ENCODE results near the gene DAPK1. TPM values are rescaled to one million over a fixed set of nuclear protein-coding genes. Genes with fewer than 3 reads are reported as not detected.

The DAPK1 gene
- total RNA-seq, 1 experiment from 2014 or later, result 133 TPM

- H3K36me3 Mint-ChIP-seq (ENCODE audit: insufficient read depth, unreplicated experiment), result peaks cover 58% of the 10 kb centered on the region
- TF ChIP-seq CTCF (IDR thresholded peaks at IDR 0.05; ENCODE audit: unreplicated experiment), result no peak
- CTCF ChIA-PET, result interaction anchor here (0.6 kb wide), 1 partner anchor 21 kb away, joined by 3 read pairs; no protein-coding TSS in a partner anchor
Observed at GRCh38 chr9:87501806-87502205, 4.1 kb downstream of the DAPK1 start.

GRCh38 chr9:87502391-87503221 is 4.9 kb downstream of the DAPK1 start:
- Mint-ChIP-seq H3K9me3 (ENCODE audit: low read depth, unreplicated experiment) (no peaks in the 10 kb centered on the region), H3K36me3 (ENCODE audit: insufficient read depth, unreplicated experiment) (peaks cover 57% of the 10 kb centered on the region), H3K4me1 (ENCODE audit: low read depth, unreplicated experiment) (peaks cover 48% of the 10 kb centered on the region), H3K4me3 (ENCODE audit: low read depth, unreplicated experiment) (peak overlapping the region; percentile 49), H3K27me3 (ENCODE audit: unreplicated experiment) (no peaks in the 10 kb centered on the region), H3K27ac (ENCODE audit: unreplicated experiment) (peak overlapping the region; percentile 77)
- no TSS peak for BruUV-seq (replicated peaks)
- TF ChIP-seq CTCF (IDR thresholded peaks at IDR 0.05; ENCODE audit: unreplicated experiment), result no peak
- DNase-seq, result peak; percentile 39
- intact Hi-C loops (cut with micrococcal nuclease; ENCODE audit: unreplicated experiment), result loop anchor here (2.0 to 10.0 kb wide), 4 partner anchors 72 to 166 kb away; no protein-coding TSS in a partner anchor
- CTCF ChIA-PET, result no interaction called here

More at GRCh38 chr9:87501806-87502205, 4.1 kb downstream of the DAPK1 start:
- no peaks in the 10 kb centered on the region for H3K27me3 Mint-ChIP-seq (ENCODE audit: unreplicated experiment)
- intact Hi-C loops (cut with micrococcal nuclease; ENCODE audit: unreplicated experiment), result loop anchor here (2.0 to 10.0 kb wide), 4 partner anchors 73 to 165 kb away; no protein-coding TSS in a partner anchor
- DNase-seq, result no peak
- H3K9me3 Mint-ChIP-seq (ENCODE audit: low read depth, unreplicated experiment), result no peaks in the 10 kb centered on the region
- H3K4me3 Mint-ChIP-seq (ENCODE audit: low read depth, unreplicated experiment), result peak overlapping the region; percentile 49
- no peak overlapping the region for H3K27ac Mint-ChIP-seq (ENCODE audit: unreplicated experiment)
- peaks cover 47% of the 10 kb centered on the region for H3K4me1 Mint-ChIP-seq (ENCODE audit: low read depth, unreplicated experiment)
- no TSS peak for BruUV-seq (replicated peaks)

- CTCF ChIA-PET, result no interaction called here
- no peak for TF ChIP-seq CTCF (IDR thresholded peaks at IDR 0.05; ENCODE audit: unreplicated experiment)
- peaks cover 48% of the 10 kb centered on the region for H3K4me1 Mint-ChIP-seq (ENCODE audit: low read depth, unreplicated experiment)
- no peaks in the 10 kb centered on the region for H3K9me3 Mint-ChIP-seq (ENCODE audit: low read depth, unreplicated experiment)
- peaks cover 57% of the 10 kb centered on the region for H3K36me3 Mint-ChIP-seq (ENCODE audit: insufficient read depth, unreplicated experiment)
- H3K27me3 Mint-ChIP-seq (ENCODE audit: unreplicated experiment), result no peaks in the 10 kb centered on the region
- no peak overlapping the region for H3K4me3 Mint-ChIP-seq (ENCODE audit: low read depth, unreplicated experiment)
- intact Hi-C loops (cut with micrococcal nuclease; ENCODE audit: unreplicated experiment), result loop anchor here (2.0 to 10.0 kb wide), 4 partner anchors 71 to 167 kb away; no protein-coding TSS in a partner anchor
- no peak for DNase-seq
- no peak overlapping the region for H3K27ac Mint-ChIP-seq (ENCODE audit: unreplicated experiment)
- no TSS peak for BruUV-seq (replicated peaks)
Observed at GRCh38 chr9:87503430-87503829, 5.8 kb downstream of the DAPK1 start.

GRCh38 chr9:87503927-87504326 is 6.3 kb downstream of the DAPK1 start:
- Mint-ChIP-seq H3K4me1 (ENCODE audit: low read depth, unreplicated experiment) (peaks cover 48% of the 10 kb centered on the region), H3K9me3 (ENCODE audit: low read depth, unreplicated experiment) (no peaks in the 10 kb centered on the region), H3K36me3 (ENCODE audit: insufficient read depth, unreplicated experiment) (peaks cover 57% of the 10 kb centered on the region), H3K4me3 (ENCODE audit: low read depth, unreplicated experiment) (no peak overlapping the region), H3K27me3 (ENCODE audit: unreplicated experiment) (no peaks in the 10 kb centered on the region), H3K27ac (ENCODE audit: unreplicated experiment) (peak overlapping the region; percentile 7)
- no TSS peak for BruUV-seq (replicated peaks)
- TF ChIP-seq CTCF (IDR thresholded peaks at IDR 0.05; ENCODE audit: unreplicated experiment), result no peak
- no peak for DNase-seq
- CTCF ChIA-PET, result no interaction called here
- intact Hi-C loops (cut with micrococcal nuclease; ENCODE audit: unreplicated experiment), result loop anchor here (2.0 to 10.0 kb wide), 4 partner anchors 71 to 167 kb away; no protein-coding TSS in a partner anchor

Measured in Calu3 (cell line).